Hematopoietic multipotent progenitor cell treated with erythropoietin and hydrocortisone succinate and interleukin-3 and kit ligand, for 15 days (in vitro differentiated cells): ENCODE results near the gene MYO5C.
"Not testable (repeated sequence)": the region's sequence is repeated elsewhere in the genome, so short reads cannot be mapped to it uniquely, and the experiment has no call there.

Experiments
- DNase-seq: peaks from one replicate; pipeline ENCODE4 v3.0.0-alpha.2; 2015; ENCODE audit warnings: low spot score

MYO5C gene

DNA sequence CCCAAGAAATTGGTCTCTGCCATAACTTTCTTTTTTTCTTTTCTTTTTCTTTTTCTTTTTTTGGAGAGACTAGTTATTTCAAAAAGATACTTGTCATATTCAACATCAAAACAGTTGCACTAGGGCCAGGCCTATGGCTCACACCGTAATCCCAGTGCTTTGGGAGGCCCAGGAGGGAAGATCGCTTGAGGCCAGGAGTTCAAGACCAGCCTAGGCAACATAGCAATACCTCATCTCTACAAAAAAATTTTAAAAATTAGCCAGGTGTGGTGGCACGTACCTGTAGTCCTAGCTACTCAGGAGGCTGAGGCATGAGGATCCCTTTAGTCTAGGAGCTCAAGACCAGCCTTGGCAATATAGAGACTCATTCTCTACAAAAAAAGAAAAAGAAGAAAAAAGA lies 55.4 kb downstream of the MYO5C start:
- no peak for DNase-seq

DNA sequence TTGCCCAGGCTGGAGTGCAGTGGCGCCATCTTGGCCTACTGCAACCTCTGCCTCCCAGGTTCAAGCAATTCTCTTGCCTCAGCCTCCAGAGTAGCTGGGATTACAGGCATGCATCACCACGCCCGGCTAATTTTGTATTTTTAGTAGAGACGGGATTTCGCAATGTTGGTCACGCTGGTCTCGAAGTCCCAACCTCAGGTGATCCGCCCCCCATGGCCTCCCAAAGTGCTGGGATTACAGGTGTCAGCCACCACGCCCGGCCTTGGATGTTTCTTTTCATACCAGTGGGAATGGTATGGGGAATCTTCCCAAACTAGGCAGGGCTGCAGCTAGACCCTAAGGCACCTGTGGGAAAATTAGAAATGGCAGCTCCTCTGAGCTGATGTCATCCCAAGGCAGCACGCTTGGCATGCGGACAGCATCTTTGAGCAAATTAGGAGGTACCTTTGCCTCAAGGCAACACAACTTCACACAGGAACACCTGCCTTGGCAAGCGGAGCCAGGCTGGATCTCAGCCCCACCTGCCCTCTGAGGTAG lies 56.5 kb downstream of the MYO5C start:
- DNase-seq: not testable (repeated sequence)

DNA sequence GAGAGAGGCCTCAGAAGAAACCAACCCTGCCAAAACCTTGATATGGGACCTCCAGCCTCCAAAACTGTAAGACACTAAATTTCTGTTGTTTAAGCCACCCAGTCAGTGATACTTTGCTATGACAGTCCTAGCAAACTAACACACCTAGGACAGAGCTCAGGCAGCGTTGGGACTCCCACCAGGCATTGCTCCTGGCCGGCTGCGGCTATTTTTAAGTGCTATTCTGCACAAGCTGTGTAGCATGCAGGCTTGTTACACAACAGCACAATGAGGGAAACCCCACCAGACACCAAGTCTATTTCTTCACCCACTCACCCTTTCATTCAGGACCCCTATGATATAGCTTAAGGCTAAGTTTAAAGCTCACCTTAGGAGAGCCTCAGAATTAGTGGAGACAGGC lies 57.5 kb downstream of the MYO5C start:
- no peak for DNase-seq

DNA sequence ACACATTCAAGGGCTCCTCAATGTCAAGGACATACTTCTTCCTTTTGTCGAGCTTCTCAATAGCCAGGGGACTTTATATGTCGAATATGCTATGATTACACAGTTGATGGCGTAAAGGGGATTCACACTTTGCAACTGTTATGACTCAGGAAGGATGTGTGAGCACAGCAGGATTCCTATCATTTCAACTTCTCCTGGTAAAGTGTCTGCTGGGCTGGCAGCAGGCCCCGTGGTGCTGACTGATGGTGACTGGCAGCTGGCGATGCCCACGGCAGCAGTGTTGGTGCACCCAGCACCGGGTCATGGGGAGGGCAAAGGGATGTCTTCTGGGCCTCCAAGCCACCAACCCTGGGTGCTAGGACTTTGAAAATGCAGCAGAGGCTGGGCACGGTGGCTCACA lies 59.6 kb downstream of the MYO5C start:
- no peak for DNase-seq

DNA sequence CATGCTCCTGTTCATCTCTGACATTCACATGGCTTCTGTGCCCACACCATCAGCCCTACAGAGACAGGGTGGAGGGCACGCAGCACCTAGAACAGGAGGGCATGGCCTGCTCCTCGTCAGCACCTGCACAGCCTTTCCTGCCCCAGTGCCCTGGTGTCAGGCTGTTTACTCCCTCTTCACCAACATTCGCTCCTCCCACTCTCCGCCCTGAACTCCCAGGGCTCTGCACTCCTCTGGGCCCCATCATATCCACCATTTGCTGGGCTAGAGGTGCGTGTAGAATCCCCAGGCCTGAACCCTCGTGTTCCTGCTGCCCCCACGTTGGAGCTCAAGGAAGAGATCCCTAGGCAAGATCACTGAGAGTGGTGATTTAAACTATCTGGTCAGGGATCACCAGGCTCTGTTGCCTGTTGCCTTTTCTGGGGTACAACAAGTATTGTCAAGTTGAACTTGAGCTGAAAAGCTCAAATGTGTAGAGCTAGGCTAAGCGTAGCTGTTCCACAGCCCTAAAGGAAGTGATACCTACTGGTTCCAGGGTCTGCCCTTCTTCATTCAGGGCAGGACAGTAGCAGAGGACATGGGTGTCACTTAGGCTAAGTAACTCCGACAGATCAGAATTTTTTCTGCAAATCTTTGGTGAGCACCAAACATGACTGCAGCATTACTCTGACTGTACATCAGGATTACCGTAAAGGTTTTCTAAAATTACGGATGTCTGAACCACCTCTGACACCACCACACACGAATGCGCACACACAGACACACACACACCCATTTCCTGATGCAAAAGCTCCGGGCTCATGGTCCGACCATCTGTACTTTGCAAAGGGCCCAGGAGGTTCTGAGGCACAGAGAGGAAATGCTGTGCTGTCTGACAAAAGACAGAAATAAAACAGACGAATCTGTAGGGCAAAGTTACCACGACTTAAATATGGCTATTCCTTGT lies 60.7 kb downstream of the MYO5C start:
- DNase-seq: no peak

DNA sequence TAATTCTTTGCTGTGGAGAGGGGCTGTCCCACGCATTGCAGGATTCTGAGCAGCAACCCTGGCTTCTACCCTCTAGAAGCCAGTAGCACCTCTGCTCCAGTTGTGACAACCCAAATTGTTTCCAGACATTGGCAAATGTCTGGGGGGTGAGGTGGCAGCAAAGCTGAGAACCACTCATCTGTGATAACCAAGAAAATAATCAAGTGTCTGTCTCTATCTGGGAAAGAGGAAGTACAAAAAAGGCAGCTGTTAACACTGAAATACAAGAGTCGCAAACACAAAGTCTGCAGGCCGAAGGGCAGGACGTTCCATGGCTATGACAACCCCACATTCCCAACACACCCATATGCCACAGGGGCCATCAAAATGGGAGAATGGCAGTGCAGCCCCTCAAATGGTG lies 62.2 kb downstream of the MYO5C start:
- DNase-seq: no peak

DNA sequence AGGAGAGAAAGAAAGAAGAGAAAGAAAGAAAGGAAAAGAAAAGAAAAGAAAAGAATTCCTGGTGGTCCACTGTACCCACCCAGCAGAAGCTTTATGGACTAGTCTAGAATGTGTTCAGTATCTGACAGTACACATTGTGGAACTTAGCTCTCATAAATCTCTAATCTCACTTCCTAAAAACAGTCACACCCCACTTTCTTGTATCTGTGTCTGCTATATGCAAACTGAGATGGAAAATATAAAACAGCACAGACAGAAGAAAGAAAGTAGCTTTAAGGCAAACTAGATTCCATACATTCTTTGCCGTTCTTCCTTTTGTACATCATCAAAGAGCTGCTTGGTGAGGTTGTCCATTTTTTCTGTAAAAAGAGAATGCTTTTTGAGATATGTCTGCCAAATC lies 63.3 kb downstream of the MYO5C start:
- no peak for DNase-seq

DNA sequence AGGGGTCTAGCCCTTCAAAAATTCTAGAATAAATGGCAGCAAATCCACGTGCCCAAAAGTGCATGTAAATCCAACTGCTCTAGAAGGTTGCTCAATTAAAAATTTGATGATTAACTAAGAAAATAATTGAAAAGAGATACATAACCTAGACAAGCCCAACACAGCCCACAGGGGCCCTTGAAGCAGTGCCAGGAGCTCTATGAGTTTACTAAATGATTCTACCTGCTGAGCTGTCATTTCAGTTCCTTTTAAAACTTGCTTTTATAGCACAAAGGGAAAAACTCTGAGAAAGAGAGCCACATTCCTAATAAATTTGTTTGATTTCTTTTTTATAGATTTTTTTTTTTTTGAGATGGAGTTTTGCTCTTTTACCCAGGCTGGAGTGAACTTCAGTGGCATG lies 65.5 kb downstream of the MYO5C start:
- no peak for DNase-seq

DNA sequence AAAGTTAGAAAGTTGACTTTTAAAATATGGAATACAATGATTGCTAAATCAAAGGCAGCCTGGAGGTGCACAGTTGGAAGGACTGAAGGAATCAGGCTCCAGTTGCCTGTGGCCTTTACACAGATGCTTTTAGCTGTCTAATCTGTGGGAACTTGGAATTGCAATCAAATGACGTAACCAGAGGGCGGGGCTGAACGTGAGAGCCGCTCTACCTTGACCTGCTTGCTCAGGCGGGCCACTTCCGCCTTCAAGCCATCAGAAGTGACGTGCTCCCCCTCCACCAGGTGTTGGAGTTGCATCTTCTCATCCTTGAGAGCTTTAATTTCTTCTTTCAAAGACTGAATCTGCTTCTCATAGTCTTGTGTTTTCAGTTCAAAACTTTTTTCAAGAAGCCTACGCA lies 66.7 kb downstream of the MYO5C start:
- DNase-seq: no peak

DNA sequence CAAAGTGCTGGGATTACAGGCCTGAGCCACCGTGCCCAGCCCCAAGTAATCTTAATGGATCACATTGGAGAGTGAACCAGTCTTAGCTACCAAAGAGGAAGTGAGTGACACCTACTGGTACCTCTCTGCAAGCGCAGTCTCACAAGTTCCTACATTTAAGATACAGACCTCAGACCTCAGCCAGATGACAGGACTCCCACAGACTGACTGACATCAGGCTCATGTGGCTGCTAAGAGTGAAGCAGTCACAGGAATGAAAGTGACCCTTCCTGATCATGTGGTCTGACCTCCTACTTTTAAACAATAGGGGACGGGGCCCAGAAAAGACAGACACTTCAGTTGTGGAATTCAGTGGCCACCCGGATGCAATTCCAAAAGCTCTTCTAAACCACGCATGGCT lies 68.1 kb downstream of the MYO5C start:
- peak; percentile 50 for DNase-seq

DNA sequence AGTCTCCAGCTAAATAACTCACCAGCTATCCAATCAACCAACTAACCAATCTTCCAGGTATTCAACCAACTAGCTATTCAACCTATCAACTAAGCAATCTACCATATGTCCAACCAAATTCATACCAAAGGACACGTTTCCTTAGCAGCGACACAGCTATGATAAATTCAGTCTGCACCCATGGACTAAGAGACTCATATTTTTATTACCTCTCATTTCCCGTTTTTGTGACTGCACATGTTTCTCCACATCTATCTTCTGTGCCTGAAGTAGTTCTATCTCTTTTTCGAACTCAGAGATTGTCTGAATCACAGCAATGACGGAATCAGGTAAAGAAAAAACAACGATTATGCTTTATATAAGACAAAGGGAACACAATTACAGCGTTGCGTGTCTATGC lies 70.4 kb downstream of the MYO5C start:
- DNase-seq: no peak

DNA sequence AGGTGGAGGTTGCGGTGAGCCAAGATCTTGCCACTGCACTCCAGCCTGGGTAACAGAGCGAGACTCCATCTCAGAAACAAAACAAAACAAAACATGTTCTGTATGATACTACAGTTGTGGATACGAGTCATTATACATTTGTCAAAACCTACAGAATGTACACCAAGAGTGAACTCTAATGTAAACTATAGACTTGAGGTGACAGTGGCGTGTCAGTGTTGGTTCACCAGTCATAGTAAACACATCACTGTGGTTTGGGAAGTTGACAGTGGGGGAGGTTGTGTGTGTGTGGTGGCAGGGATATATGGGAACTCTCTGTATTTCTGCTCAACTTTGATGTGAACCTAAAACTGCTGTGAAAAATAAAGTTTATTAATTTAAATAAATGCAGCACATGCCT lies 71.4 kb downstream of the MYO5C start:
- DNase-seq: no peak

DNA sequence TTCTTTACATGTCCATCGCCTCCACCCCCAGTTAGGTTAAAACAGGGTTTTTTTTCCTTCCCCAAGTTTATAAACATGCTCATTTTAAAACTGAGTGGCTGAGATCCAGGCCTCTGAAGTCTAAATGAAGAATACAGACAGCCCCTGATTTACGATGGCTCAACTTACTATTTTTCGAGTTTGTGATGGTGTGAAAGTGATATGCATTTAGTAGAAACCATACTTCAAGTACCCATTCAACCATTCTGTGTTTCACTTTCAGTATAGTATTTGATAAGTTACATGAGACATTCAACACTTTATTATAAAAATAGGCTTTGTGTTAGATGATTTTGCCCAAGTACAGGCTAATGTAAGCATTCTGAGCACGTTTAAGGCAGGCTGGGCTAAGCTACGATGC lies 73.9 kb downstream of the MYO5C start:
- no peak for DNase-seq

DNA sequence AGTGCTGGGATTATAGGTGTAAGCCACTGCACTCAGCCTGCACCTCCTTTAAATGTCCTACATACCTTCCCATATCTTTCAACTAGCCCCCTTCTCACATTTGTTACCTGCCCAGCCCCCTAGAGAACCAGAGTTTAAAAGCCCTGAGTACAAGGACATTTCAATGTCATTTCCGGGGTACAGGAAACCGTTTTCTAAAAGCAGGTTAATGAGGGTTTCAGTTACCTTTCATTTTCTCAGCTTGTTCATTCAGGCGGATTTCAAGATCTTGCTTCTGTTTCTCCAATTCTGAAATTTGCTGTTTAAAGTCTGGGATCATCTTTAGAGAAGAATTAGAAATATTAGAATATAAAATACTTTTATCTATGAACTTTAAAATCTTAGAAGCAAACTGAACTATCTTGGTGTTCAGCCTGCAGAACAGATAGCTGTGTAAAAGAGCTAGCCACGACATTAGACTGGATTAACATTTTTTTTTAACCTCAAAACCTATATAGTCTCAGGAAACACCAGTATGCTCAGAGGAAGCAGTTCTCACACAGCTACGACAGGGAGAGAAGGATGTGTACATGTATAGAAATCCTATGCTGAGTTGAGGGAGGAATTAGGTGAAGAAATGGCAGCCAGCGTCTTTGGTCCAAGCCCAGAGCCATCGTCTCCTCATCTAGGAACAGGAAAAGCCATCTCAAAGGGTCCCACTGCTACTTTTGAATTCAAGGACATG lies 74.5 kb downstream of the MYO5C start:
- no peak for DNase-seq

DNA sequence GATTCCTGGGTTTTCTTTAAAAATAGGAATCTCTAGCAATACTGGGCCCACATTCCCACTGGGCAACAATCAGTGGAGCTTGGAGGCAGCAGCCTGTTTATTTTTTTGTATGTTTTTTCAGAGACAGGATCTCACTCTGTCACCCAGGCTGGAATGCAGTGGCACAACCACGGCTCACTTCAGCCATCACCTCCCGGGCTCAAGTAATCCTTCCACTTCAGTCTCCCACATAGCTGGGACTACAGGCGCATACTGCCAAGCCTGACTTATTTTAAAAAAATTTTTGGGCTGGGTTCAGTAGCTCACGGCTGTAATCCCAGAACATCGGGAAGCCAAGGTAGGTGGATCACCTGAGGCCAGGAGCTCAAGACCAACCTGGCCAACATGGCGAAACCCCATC lies 75.4 kb downstream of the MYO5C start:
- no peak for DNase-seq

DNA sequence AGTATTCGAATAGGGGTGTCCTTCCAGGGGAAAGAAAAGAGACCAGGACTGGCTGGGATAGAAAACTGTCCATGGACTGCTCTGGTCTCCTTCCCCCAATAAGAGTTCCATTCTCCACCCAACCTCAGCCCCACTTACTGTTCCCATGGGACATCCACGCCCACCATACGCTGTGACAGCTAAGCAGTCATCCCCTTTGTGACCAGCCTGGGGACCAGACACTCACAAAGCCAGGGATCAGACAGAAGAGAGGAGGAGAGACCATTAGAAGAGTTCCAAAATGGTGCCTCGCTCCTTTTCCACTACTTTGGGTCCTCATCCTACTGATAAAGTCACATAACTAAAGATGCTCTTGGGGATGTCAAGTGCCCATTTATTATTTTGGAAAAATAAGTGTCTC lies 76.8 kb downstream of the MYO5C start:
- no peak for DNase-seq

DNA sequence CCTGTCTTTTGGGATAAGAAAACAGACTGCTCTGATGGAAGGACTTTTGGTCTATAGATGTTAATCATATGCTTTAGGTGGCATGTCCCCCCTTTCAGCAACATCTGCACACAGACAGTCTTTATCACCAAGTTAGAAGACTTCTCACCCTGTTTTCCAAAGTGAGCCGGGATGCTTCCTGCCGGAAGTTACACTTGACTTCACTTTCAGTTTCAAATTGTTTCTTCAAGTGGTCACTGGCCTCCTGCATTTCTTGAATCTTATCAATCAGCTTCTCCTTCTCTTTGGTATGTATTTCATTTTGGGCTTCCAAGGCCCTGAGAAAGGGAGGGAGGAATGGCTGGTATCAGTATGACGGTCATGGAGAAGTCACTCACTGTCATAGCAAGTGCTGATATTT lies 77.2 kb downstream of the MYO5C start:
- DNase-seq: no peak

DNA sequence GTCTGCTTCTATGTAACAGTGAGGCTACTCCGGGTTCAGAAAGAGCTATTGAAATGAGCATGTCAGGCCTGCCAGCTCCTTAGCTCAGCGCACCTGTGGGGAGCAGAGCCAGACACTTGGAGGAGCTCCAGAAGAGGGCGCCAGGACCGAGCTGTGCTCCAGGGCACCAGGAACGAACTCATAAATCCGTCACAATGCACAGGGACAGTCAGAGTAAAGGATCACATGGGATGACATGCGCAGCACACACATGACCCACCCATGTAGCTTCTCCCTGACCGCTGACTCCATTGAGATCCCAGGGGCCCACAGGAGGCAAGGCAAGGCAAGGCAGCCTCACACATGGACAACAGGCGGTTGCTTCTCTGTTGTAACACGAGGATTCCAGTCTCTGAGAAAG lies 78.4 kb downstream of the MYO5C start:
- no peak for DNase-seq

DNA sequence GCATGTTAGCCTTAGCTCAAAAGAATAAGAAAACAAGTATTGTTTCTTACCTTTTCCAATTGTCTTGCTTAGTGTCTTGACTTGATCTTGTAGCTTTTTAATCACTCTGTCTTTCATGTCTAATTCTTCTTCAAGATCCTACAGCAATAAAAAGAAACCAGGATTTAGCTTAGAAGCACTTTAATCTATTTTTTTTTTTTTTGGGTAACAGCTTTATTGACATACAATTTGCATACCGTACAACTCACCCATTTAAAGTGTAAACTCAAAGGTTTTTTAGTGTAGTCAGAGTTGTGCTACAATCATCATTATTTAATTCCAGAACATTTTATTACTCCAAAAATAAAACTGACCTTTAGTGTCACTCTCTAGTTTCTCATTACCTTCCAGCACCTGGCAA lies 81.1 kb downstream of the MYO5C start:
- no peak for DNase-seq

DNA sequence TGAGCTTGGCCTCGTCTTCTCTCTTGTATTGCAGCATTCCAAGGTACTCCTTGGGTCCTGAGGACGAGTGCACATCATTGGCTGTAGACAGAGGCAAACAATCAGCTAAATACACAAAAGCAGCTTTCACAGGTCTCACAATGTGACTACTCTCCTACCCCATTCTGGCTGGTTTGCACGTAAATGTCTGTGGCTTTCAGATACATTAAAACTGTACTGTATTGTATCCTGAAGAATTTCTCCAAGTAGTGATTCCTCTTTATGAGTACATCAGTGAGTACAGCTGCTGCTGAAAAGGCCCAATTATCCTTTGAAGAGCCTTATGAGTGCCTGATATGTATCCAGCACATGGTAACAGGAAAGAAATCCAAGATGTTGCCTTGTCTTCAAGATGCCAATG lies 82.4 kb downstream of the MYO5C start:
- no peak for DNase-seq

DNA sequence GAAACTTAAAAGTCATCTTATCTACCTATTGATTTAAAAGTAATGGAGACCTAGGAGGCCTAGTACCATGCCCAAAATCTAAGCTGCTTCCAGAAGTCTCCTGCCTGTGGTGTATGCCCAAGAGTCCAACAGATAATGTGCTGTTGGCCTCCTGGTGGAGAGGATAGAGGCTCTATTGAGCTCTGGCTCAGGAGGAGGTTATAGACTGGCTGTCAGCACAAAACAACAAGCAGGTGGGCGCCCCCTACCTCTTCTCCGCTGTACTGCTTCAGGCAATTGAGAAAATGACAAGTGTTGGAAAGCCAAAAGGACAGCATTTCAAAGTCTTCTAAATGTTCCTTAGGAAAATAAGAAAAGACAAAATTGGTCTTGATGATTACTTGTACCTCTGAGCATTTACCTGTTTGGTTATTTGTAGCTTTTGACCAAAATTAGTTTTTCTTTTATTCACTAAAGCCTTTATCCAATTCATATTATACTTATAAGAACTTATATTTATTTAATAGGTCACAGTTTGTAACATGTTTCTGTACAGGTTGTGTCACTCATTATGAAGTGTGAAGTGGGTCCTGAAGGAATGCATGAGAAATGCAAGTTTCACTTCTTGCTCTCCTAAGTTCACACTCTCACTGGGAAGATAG lies 87.2 kb downstream of the MYO5C start:
- peak; percentile 33 for DNase-seq

DNA sequence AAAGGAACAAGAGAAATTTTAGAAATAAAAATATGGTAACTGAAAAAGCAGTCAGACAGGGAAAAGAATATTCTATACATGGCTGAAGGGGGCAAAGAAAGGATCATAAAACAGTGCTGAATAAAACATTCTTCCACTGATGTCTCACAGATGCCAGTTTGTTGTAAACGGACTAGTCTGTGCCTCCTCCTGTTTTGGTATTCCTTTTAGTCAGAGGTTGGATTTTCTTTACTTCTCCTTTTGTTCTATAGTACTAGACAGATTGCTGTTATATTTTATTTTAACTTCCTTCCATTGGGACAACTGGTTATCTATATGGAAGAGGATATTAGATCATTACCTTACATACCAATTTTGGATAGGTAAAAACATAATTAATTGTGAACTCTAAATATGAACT lies 88.4 kb downstream of the MYO5C start:
- DNase-seq: no peak

DNA sequence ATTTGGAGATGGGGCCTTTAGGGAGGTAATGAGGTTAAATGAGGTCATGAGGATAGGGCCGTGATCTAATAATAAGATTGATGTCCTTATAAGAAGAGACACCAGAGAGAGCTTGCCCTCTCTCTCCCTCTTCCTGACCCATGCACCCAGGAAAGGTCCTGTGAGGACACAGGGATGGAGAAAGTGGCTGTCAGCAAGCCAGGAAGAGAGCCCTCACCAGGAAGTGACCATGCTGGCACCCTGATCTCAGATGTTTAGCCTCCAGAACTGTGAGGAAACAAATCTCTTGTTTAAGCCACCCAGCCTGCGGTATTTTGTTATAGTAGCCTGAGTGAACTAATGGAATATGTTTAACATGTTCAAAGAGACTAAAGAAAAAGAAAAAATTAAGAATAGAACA lies 89.2 kb downstream of the MYO5C start:
- no peak for DNase-seq
